HCT116 (cell line): ENCODE results near the gene ATP6V1B1. TPM values are rescaled to one million over a fixed set of nuclear protein-coding genes. Genes with fewer than 3 reads are reported as not detected.

Experiments used
- ATAC-seq: fragments of 200-7000 bp; cut with Tn5 transposase; 2 replicates; pipeline ENCODE4 v1.9.1; 2020; ENCODE audit warnings: mild to moderate bottlenecking, moderate library complexity
- BruUV-seq: library from RNA; stranded (reverse); fragments of 400-500 nt; replicated peaks from 2 replicates; lab custom pipeline; 2021; lab: Mats Ljungman, UMichigan
- CTCF ChIA-PET: fragments of 300-600 bp; sonication (Branson Sonifier 250); formaldehyde crosslinking; loops from one replicate; lab custom pipeline; 2021; ENCODE audit warnings: antibody characterized with exemption; lab: Charles Lee
- POLR2A ChIA-PET: fragments of 300-600, 350-600 bp; sonication (Branson Sonifier 250); formaldehyde crosslinking; loops from one replicate; lab custom pipeline; 2021; ENCODE audit warnings: antibody characterized with exemption; lab: Charles Lee
- RAD21 ChIA-PET, 2 experiments: fragments of 300-600 bp; sonication (Branson Sonifier 250); formaldehyde crosslinking; loops; one replicate each; lab custom pipeline; 2023; ENCODE audit warnings: low total read pairs in 2 of 2; ENCODE audit not compliant: uncharacterized antibody in 2 of 2, unreplicated experiment in 2 of 2, low non-redundant PET in 1 of 2; lab: Charles Lee
- DNase-seq: peaks from one replicate; pipeline ENCODE4 v3.0.0-alpha.2; 2010; ENCODE audit warnings: low read depth, low spot score
- H2AFZ ChIP-seq: fragments of 200-600 bp; shearing (Covaris generic), sonication (generic); 2 replicates; pipeline ENCODE4 v1.6.1; 2017; ENCODE audit warnings: low read depth, mixed run types, mixed read lengths, antibody characterized with exemption, low read length; ENCODE audit not compliant: poor library complexity, severe bottlenecking
- H3K27ac ChIP-seq: 2 replicates; pipeline ENCODE4 v1.5.1; 2012; ENCODE audit warnings: low read depth, low read length
- H3K27me3 ChIP-seq: fragments of 200-600 bp; sonication (generic); 2 replicates; pipeline ENCODE4 v1.6.1; 2016; ENCODE audit warnings: mixed run types, low read length, mixed read lengths; ENCODE audit not compliant: insufficient read depth
- H3K36me3 ChIP-seq, 2 experiments: fragments of 200-500 bp in 1 of 2; fragments of 200-600 bp in 1 of 2; sonication (Bioruptor generic) in 1 of 2; sonication (generic) in 1 of 2; 2 replicates each; pipeline versions ENCODE4 v1.5.1 to v1.6.1; 2014 to 2016; ENCODE audit warnings: low read length in 2 of 2, inconsistent platforms in 1 of 2, mixed read lengths in 1 of 2, mixed run types in 1 of 2; ENCODE audit not compliant: insufficient read depth in 2 of 2, control insufficient read depth in 1 of 2
- H3K4me1 ChIP-seq, 2 experiments: fragments of 200-600 bp in 1 of 2; sonication (generic) in 1 of 2; 2 replicates each; pipeline versions ENCODE4 v1.5.1 to v1.6.1; 2012 to 2017; ENCODE audit warnings: low read length in 2 of 2, inconsistent platforms in 1 of 2, mild to moderate bottlenecking in 1 of 2, mixed read lengths in 1 of 2, mixed run types in 1 of 2, moderate library complexity in 1 of 2; ENCODE audit not compliant: insufficient read depth in 2 of 2, control insufficient read depth in 1 of 2
- H3K4me2 ChIP-seq: fragments of 200-600 bp; sonication (generic); 2 replicates; pipeline ENCODE4 v1.6.1; 2017; ENCODE audit warnings: mixed run types, low read length, mixed read lengths
- H3K4me3 ChIP-seq, 2 experiments: fragments of 200-600 bp in 1 of 2; sonication (generic) in 1 of 2; replicated peaks in 1 of 2; 2 replicates each; pipeline ENCODE4 v1.5.1; 2011 to 2016; ENCODE audit warnings: low read length in 2 of 2, control low read depth in 1 of 2, low read depth in 1 of 2, mild to moderate bottlenecking in 1 of 2, mixed read lengths in 1 of 2, mixed run types in 1 of 2
- H3K79me2 ChIP-seq: fragments of 200-600 bp; sonication (generic); 2 replicates; pipeline ENCODE4 v1.6.1; 2017; ENCODE audit warnings: mild to moderate bottlenecking, mixed run types, low read length, moderate library complexity, mixed read lengths; ENCODE audit not compliant: insufficient read depth
- H3K9ac ChIP-seq: fragments of 200-600 bp; sonication (generic); 2 replicates; pipeline ENCODE4 v1.6.1; 2016; ENCODE audit warnings: low read length, mixed read lengths
- H3K9me2 ChIP-seq: fragments of 200-600 bp; sonication (generic), shearing (Covaris generic); 2 replicates; pipeline ENCODE4 v1.6.1; 2017; ENCODE audit warnings: mixed run types, mild to moderate bottlenecking, moderate library complexity; ENCODE audit not compliant: insufficient read depth
- H3K9me3 ChIP-seq, 2 experiments: fragments of 200-500 bp in 1 of 2; fragments of 200-600 bp in 1 of 2; sonication (Bioruptor generic) in 1 of 2; sonication (generic) in 1 of 2; 2 replicates each; pipeline ENCODE4 v1.6.1; 2014 to 2017; ENCODE audit warnings: low read length in 2 of 2, mixed read lengths in 2 of 2, inconsistent platforms in 1 of 2, low read depth in 1 of 2, mild to moderate bottlenecking in 1 of 2, mixed run types in 1 of 2, moderate library complexity in 1 of 2; ENCODE audit not compliant: control insufficient read depth in 1 of 2, insufficient read depth in 1 of 2
- H4K20me1 ChIP-seq: fragments of 200-600 bp; sonication (generic), shearing (Covaris generic); 2 replicates; pipeline ENCODE4 v1.6.1; 2017; ENCODE audit warnings: mixed run types, mild to moderate bottlenecking, moderate library complexity; ENCODE audit not compliant: insufficient read depth
- ATF3 ChIP-seq: IDR thresholded peaks from 2 replicates; pipeline ENCODE4 v1.6.1; 2012
- EGR1 ChIP-seq: IDR thresholded peaks from 2 replicates; pipeline ENCODE4 v1.6.1; 2012; ENCODE audit warnings: low read depth
- ELF1 ChIP-seq: IDR thresholded peaks from 2 replicates; pipeline ENCODE4 v1.6.1; 2012; ENCODE audit warnings: low read depth, borderline replicate concordance
- EZH2 ChIP-seq: fragments of 200-600 bp; sonication (generic); IDR thresholded peaks from 2 replicates; pipeline ENCODE4 v1.6.1; 2017; ENCODE audit warnings: antibody characterized with exemption, mixed run types
- FOSL1 ChIP-seq: IDR thresholded peaks from 2 replicates; pipeline ENCODE4 v1.6.1; 2012; ENCODE audit warnings: low read depth
- JUND ChIP-seq: IDR thresholded peaks from 2 replicates; pipeline ENCODE4 v1.6.1; 2012
- POLR2A ChIP-seq: IDR thresholded peaks from 2 replicates; pipeline ENCODE4 v1.7.0; 2011; ENCODE audit warnings: borderline replicate concordance; ENCODE audit not compliant: insufficient read depth, insufficient read length; ENCODE audit errors: extremely low read depth
- RAD21 ChIP-seq: IDR thresholded peaks from 2 replicates; pipeline ENCODE4 v1.6.1; 2012; ENCODE audit warnings: low read depth, mild to moderate bottlenecking
- SIN3A ChIP-seq: IDR thresholded peaks from 2 replicates; pipeline ENCODE4 v1.6.1; 2012; ENCODE audit warnings: low read depth
- SP1 ChIP-seq: IDR thresholded peaks from 2 replicates; pipeline ENCODE4 v1.6.1; 2012; ENCODE audit warnings: low read depth
- TCF7L2 ChIP-seq: IDR thresholded peaks from 2 replicates; pipeline ENCODE4 v1.7.0; 2011; ENCODE audit warnings: borderline replicate concordance, inconsistent platforms; ENCODE audit not compliant: insufficient read depth, insufficient read length; ENCODE audit errors: extremely low read depth
- intact Hi-C: fragments of 100-400 bp; cut with micrococcal nuclease; formaldehyde crosslinking; loops from 2 replicates; pipeline ENCODE4 v1.10.0; 2022
- total RNA-seq: library from RNA; stranded (reverse); gene quantifications from one replicate; pipeline ENCODE4 v1.2.1, GENCODE V29; 2021; ENCODE audit not compliant: unreplicated experiment
- TF ChIP-seq, protein P1 (sequence below): IDR thresholded peaks from 2 replicates; pipeline ENCODE4 v1.6.1; 2012; ENCODE audit warnings: low read depth
- TF ChIP-seq, protein P2 (sequence below): IDR thresholded peaks from 2 replicates; pipeline ENCODE4 v1.6.1; 2012

Gene ATP6V1B1
- total RNA-seq, 1 experiment from 2014 or later = 0.74 TPM

- RAD21 ChIA-PET = no interaction called here
- no TSS peak for BruUV-seq
- no peak overlapping the region for H3K9ac ChIP-seq
Observed at GRCh38 chr2:70930371-70931329, 5.0 kb upstream of the ATP6V1B1 start.

More at GRCh38 chr2:70930371-70931329, 5.0 kb upstream of the ATP6V1B1 start:
- Histone ChIP-seq H3K4me2 (no peak overlapping the region), H3K27me3 (no peaks in the 10 kb centered on the region), H3K4me1 (no peaks in the 10 kb centered on the region), H4K20me1 (no peaks in the 10 kb centered on the region), H3K4me3 (no peak overlapping the region), H3K9me2 (no peaks in the 10 kb centered on the region), H3K9me3 (no peaks in the 10 kb centered on the region), H3K79me2 (no peaks in the 10 kb centered on the region), H3K27ac (no peak overlapping the region), H3K36me3 (no peaks in the 10 kb centered on the region), H2AFZ (no peak overlapping the region)
- ChIA-PET CTCF (no interaction called here), POLR2A (no interaction called here)
- intact Hi-C loops = no loop called here
- ATAC-seq (no peak), DNase-seq (no peak)
- TF ChIP-seq ATF3 (no peak), SIN3A (no peak), FOSL1 (no peak), EGR1 (no peak), TCF7L2 (no peak), SP1 (no peak), RAD21 (no peak), ELF1 (no peak), EZH2 (no peak), JUND (no peak), POLR2A (no peak)
- TF ChIP-seq, protein P1, sequence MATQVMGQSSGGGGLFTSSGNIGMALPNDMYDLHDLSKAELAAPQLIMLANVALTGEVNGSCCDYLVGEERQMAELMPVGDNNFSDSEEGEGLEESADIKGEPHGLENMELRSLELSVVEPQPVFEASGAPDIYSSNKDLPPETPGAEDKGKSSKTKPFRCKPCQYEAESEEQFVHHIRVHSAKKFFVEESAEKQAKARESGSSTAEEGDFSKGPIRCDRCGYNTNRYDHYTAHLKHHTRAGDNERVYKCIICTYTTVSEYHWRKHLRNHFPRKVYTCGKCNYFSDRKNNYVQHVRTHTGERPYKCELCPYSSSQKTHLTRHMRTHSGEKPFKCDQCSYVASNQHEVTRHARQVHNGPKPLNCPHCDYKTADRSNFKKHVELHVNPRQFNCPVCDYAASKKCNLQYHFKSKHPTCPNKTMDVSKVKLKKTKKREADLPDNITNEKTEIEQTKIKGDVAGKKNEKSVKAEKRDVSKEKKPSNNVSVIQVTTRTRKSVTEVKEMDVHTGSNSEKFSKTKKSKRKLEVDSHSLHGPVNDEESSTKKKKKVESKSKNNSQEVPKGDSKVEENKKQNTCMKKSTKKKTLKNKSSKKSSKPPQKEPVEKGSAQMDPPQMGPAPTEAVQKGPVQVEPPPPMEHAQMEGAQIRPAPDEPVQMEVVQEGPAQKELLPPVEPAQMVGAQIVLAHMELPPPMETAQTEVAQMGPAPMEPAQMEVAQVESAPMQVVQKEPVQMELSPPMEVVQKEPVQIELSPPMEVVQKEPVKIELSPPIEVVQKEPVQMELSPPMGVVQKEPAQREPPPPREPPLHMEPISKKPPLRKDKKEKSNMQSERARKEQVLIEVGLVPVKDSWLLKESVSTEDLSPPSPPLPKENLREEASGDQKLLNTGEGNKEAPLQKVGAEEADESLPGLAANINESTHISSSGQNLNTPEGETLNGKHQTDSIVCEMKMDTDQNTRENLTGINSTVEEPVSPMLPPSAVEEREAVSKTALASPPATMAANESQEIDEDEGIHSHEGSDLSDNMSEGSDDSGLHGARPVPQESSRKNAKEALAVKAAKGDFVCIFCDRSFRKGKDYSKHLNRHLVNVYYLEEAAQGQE = no peak
- TF ChIP-seq, protein P2, sequence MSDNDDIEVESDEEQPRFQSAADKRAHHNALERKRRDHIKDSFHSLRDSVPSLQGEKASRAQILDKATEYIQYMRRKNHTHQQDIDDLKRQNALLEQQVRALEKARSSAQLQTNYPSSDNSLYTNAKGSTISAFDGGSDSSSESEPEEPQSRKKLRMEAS = no peak
